ENCODE measurements around the gene REEP6. TPM values are rescaled to one million over a fixed set of nuclear protein-coding genes. Genes with fewer than 3 reads are reported as not detected.
A peak's percentile ranks its signal among the peaks of the same experiment; 100 is the strongest.

The REEP6 gene
- total RNA-seq, 4 donors from 2014 or later: 0.76 to 3.0 (median 0.77) TPM; not detected in 1

GRCh38 chr19:1510807-1511206, 19.8 kb downstream of the REEP6 start:
- H3K9me3 ChIP-seq: no peaks in the 10 kb centered on the region
- H3K27me3 ChIP-seq: no peaks in the 10 kb centered on the region
- H3K27ac ChIP-seq: peak overlapping the region; percentile 54 to 66
- intact Hi-C loops (cut with DNase I; ENCODE audit: low total_unique reads): no loop called here
- TF ChIP-seq POLR2A (IDR thresholded peaks at IDR 0.05): no peak
- TF ChIP-seq, protein P1, sequence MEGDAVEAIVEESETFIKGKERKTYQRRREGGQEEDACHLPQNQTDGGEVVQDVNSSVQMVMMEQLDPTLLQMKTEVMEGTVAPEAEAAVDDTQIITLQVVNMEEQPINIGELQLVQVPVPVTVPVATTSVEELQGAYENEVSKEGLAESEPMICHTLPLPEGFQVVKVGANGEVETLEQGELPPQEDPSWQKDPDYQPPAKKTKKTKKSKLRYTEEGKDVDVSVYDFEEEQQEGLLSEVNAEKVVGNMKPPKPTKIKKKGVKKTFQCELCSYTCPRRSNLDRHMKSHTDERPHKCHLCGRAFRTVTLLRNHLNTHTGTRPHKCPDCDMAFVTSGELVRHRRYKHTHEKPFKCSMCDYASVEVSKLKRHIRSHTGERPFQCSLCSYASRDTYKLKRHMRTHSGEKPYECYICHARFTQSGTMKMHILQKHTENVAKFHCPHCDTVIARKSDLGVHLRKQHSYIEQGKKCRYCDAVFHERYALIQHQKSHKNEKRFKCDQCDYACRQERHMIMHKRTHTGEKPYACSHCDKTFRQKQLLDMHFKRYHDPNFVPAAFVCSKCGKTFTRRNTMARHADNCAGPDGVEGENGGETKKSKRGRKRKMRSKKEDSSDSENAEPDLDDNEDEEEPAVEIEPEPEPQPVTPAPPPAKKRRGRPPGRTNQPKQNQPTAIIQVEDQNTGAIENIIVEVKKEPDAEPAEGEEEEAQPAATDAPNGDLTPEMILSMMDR (IDR thresholded peaks at IDR 0.05): no peak
- H3K4me3 ChIP-seq: no peak overlapping the region
- no peak for DNase-seq
- H3K36me3 ChIP-seq: no peaks in the 10 kb centered on the region
- no peaks in the 10 kb centered on the region for H3K4me1 ChIP-seq

DNA sequence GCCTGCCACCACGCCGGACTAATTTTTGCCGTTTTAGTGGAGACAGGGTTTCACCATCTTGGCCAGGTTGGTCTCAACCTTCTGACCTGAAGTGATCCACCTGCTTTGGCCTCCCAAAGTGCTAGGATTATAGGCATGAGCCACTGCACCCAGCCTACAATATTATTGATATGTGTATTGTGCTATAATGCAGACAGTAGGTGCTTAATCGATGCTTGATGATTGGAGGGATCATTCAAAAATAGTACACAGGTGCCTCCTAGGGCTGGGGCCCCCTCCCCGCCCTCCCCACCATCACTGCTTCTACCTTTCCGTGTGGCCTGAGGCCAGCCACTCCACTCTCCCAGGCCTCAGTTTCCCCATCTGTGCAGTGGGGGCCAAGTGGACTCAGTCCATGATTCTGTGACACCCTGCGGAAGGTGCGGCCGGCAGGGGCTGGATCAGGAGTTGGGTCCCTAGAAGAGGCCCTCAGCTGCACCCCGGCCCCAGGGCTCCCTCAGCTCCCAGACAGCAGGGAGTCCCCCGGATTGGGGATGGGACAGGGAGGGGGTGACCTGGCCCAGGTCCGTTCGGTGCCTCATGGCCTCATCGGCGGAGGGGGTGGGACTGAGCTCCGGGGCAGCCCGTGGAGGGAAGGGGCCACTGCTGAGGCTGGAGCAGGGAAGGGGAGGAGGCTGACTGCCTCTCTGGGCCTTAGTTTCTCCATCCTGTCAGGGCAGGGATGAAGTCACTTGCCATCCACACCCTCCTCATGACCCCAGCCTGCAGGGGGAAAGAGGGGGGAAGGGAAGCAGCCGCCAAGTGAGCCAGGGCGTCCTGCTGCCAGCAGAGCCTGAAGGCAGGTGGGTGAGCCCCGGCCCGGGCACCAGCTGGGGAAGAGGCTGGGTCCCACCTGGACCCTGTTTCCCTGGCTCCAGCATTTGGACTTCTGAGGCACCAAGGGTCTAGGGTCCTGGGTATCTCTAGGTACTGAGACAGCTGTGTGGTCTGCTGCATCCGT, 20.6 kb downstream of the REEP6 start:
- DNase-seq: no peak
- Histone ChIP-seq H3K4me1 (no peaks in the 10 kb centered on the region), H3K27me3 (no peaks in the 10 kb centered on the region), H3K27ac (peak overlapping the region; percentile 91), H3K36me3 (no peaks in the 10 kb centered on the region), H3K9me3 (no peaks in the 10 kb centered on the region), H3K4me3 (no peak overlapping the region)
- intact Hi-C loops (cut with DNase I; ENCODE audit: low total_unique reads): no loop called here
- no peak for TF ChIP-seq POLR2A (IDR thresholded peaks at IDR 0.05)
- TF ChIP-seq, protein P1 (IDR thresholded peaks at IDR 0.05): no peak

DNA sequence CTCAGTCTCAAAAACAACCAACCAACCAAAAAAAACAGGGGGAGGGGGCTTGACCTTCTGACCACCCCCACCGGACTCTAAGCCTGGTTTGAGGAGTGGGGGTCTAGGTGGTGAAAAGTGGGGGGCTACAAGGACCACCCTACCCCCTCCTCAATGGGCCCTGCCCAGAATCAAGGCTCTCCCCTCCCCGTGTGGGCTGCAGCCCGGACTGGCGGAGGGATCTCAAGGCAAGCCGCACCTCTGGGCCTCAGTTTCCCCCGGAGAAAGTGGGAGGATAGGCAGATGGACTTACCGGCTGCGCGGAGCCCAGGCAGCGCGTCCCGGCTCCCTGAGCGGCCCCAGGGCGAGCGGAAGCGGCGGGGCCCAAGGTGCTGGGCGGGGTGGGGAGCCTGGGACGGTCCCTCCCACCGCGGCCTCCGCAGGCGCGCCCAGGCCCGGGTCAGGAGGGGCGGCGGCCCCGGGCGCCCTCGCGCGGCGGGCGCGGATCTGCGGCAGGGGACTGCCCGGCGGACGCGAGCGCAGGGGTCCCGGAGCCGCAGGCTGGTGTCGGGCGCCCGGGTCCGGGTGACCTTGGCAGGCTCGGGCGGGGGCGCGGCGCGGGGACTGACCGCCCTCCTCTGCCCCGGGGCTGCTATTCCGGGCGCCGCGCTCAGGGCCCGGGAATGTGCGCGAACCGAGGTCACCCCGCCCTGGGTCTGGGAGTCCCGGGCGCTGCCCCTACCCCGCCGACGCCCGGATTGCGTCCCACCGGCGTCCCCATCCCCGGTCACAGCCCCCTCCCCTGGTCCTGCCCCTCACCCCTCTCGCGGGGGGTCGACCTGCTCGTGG, 21.9 kb downstream of the REEP6 start, which contains the start of gene ADAMTSL5:
TSS of gene ADAMTSL5 (minus strand) at position 349 of the 828 bp plus-strand sequence. CDS start 2,076 bp downstream, outside the sequence.
- Histone ChIP-seq H3K36me3 (no peaks in the 10 kb centered on the region), H3K4me3 (peak within 1 kb of the TSS; percentile 52 to 53), H3K27me3 (no peaks in the 10 kb centered on the region), H3K4me1 (no peaks in the 10 kb centered on the region), H3K27ac (peak within 1 kb of the TSS; percentile 91), H3K9me3 (no peaks in the 10 kb centered on the region)
- peak; percentile 69 to 72 for DNase-seq
- intact Hi-C loops (cut with DNase I; ENCODE audit: low total_unique reads): no loop called here
- peak in 1 of 2 donors; percentile 40 for TF ChIP-seq POLR2A (IDR thresholded peaks at IDR 0.05)
- TF ChIP-seq, protein P1 (IDR thresholded peaks at IDR 0.05): peak in 2 of 4 experiments; percentile 7 to 39

- peak; percentile 42 to 58 for DNase-seq
Observed at GRCh38 chr19:1513499-1514294, 22.7 kb downstream of the REEP6 start.

More at GRCh38 chr19:1513499-1514294, 22.7 kb downstream of the REEP6 start:
- Histone ChIP-seq H3K4me3 (peak overlapping the region; percentile 52 to 53), H3K27ac (peak overlapping the region; percentile 91), H3K9me3 (no peaks in the 10 kb centered on the region), H3K27me3 (no peaks in the 10 kb centered on the region), H3K36me3 (no peaks in the 10 kb centered on the region), H3K4me1 (no peaks in the 10 kb centered on the region)
- TF ChIP-seq POLR2A (IDR thresholded peaks at IDR 0.05): no peak
- TF ChIP-seq, protein P1 (IDR thresholded peaks at IDR 0.05): peak; percentile 36 to 50 (median 38)
- intact Hi-C loops (cut with DNase I; ENCODE audit: low total_unique reads): no loop called here

All from uterus (tissue), 4 donors.